Osteoblast (primary cell): Measurements from ENCODE around the gene SPOCD1. TPM values are rescaled to one million over a fixed set of nuclear protein-coding genes. Genes with fewer than 3 reads are reported as not detected.

Experiments
- DNase-seq: peaks from one replicate; pipeline ENCODE4 v3.0.0; 2011; ENCODE audit warnings: low spot score, mixed read lengths; ENCODE audit not compliant: insufficient read length; ENCODE audit errors: missing footprints
- H2AFZ ChIP-seq: 2 replicates; pipeline ENCODE4 v1.6.0; 2011; ENCODE audit warnings: mild to moderate bottlenecking, low read length
- H3K27ac ChIP-seq: 2 replicates; pipeline ENCODE4 v1.5.1; 2011; ENCODE audit warnings: mild to moderate bottlenecking, low read depth, low read length, moderate library complexity
- H3K27me3 ChIP-seq: 2 replicates; pipeline ENCODE4 v1.6.0; 2012; ENCODE audit warnings: mild to moderate bottlenecking, control low read depth, inconsistent platforms, low read length, moderate library complexity; ENCODE audit not compliant: insufficient read depth
- H3K36me3 ChIP-seq: 2 replicates; pipeline ENCODE4 v1.5.1; 2011; ENCODE audit warnings: mild to moderate bottlenecking, low read length, control low read depth, moderate library complexity; ENCODE audit not compliant: insufficient read depth
- H3K4me1 ChIP-seq: 2 replicates; pipeline ENCODE4 v1.5.1; 2011; ENCODE audit warnings: mild to moderate bottlenecking, low read length, control low read depth, moderate library complexity; ENCODE audit not compliant: insufficient read depth
- H3K4me2 ChIP-seq: 2 replicates; pipeline ENCODE4 v1.6.0; 2011; ENCODE audit warnings: mild to moderate bottlenecking, low read length; ENCODE audit not compliant: insufficient read depth
- H3K4me3 ChIP-seq: fragments of 200-600 bp; sonication (generic); 3 replicates; pipeline ENCODE4 v1.5.1; 2012; ENCODE audit warnings: mild to moderate bottlenecking, low read length, inconsistent platforms; ENCODE audit not compliant: insufficient read depth
- H3K79me2 ChIP-seq: 2 replicates; pipeline ENCODE4 v1.6.0; 2012; ENCODE audit warnings: mild to moderate bottlenecking, low read length, control low read depth, inconsistent platforms; ENCODE audit not compliant: insufficient read depth
- H3K9me3 ChIP-seq: 2 replicates; pipeline ENCODE4 v1.5.1; 2011; ENCODE audit warnings: low read depth, low read length, control low read depth
- H4K20me1 ChIP-seq: 2 replicates; pipeline ENCODE4 v1.6.0; 2012; ENCODE audit warnings: mild to moderate bottlenecking, low read length, control low read depth; ENCODE audit not compliant: insufficient read depth
- CTCF ChIP-seq: IDR thresholded peaks from 2 replicates; pipeline ENCODE4 v1.5.1; 2011; ENCODE audit warnings: mild to moderate bottlenecking, low read depth, low read length, moderate library complexity; ENCODE audit errors: extremely low read depth
- total RNA-seq: library from RNA; depleted of rRNA; stranded (reverse); fragments of >200 nt; gene quantifications from 2 replicates; pipeline ENCODE4 v1.2.3, GENCODE V29; 2012

SPOCD1 gene
- total RNA-seq, 1 donor: 58.6 TPM

GRCh38 chr1:31780632-31781031, 35.2 kb downstream of the SPOCD1 start:
- no peaks in the 10 kb centered on the region for H3K79me2 ChIP-seq
- no peak overlapping the region for H3K27ac ChIP-seq
- H3K9me3 ChIP-seq: no peaks in the 10 kb centered on the region
- peaks cover 8% of the 10 kb centered on the region for H3K27me3 ChIP-seq
- no peak overlapping the region for H2AFZ ChIP-seq
- no peaks in the 10 kb centered on the region for H4K20me1 ChIP-seq
- H3K4me1 ChIP-seq: no peaks in the 10 kb centered on the region
- H3K36me3 ChIP-seq: no peaks in the 10 kb centered on the region
- no peak for TF ChIP-seq CTCF
- DNase-seq: no peak
- H3K4me3 ChIP-seq: no peak overlapping the region
- no peak overlapping the region for H3K4me2 ChIP-seq

- H3K4me1 ChIP-seq: no peaks in the 10 kb centered on the region
- H3K27me3 ChIP-seq: peaks cover 16% of the 10 kb centered on the region
- H3K79me2 ChIP-seq: no peaks in the 10 kb centered on the region
- no peaks in the 10 kb centered on the region for H4K20me1 ChIP-seq
- no peak overlapping the region for H3K4me3 ChIP-seq
- H3K36me3 ChIP-seq: no peaks in the 10 kb centered on the region
- no peak for DNase-seq
- no peak overlapping the region for H2AFZ ChIP-seq
- H3K4me2 ChIP-seq: no peak overlapping the region
- no peak overlapping the region for H3K27ac ChIP-seq
- no peak for TF ChIP-seq CTCF
- H3K9me3 ChIP-seq: no peaks in the 10 kb centered on the region
Observed at GRCh38 chr1:31779687-31780086, 36.1 kb downstream of the SPOCD1 start.

GRCh38 chr1:31778763-31779488, 36.9 kb downstream of the SPOCD1 start:
- H2AFZ ChIP-seq: no peak overlapping the region
- no peaks in the 10 kb centered on the region for H3K36me3 ChIP-seq
- no peaks in the 10 kb centered on the region for H4K20me1 ChIP-seq
- H3K4me1 ChIP-seq: no peaks in the 10 kb centered on the region
- H3K9me3 ChIP-seq: no peaks in the 10 kb centered on the region
- peaks cover 22% of the 10 kb centered on the region for H3K27me3 ChIP-seq
- no peak overlapping the region for H3K4me3 ChIP-seq
- no peak overlapping the region for H3K27ac ChIP-seq
- H3K4me2 ChIP-seq: no peak overlapping the region
- no peak for TF ChIP-seq CTCF
- no peaks in the 10 kb centered on the region for H3K79me2 ChIP-seq
- DNase-seq: no peak

GRCh38 chr1:31776516-31776915, 39.3 kb downstream of the SPOCD1 start:
- no peaks in the 10 kb centered on the region for H3K9me3 ChIP-seq
- no peaks in the 10 kb centered on the region for H4K20me1 ChIP-seq
- no peak overlapping the region for H3K4me3 ChIP-seq
- no peak overlapping the region for H3K27ac ChIP-seq
- no peaks in the 10 kb centered on the region for H3K79me2 ChIP-seq
- peaks cover 5% of the 10 kb centered on the region for H3K4me1 ChIP-seq
- no peak for DNase-seq
- H3K4me2 ChIP-seq: no peak overlapping the region
- no peak for TF ChIP-seq CTCF
- peaks cover 47% of the 10 kb centered on the region for H3K27me3 ChIP-seq
- no peak overlapping the region for H2AFZ ChIP-seq
- H3K36me3 ChIP-seq: no peaks in the 10 kb centered on the region
